Liver (tissue), 9 donors: ENCODE results near the gene ARID3C. TPM values are rescaled to one million over a fixed set of nuclear protein-coding genes. Genes with fewer than 3 reads are reported as not detected.

Source experiments
- DNase-seq: peaks from one replicate; pipeline ENCODE4 v3.0.0-alpha.2; 2017; ENCODE audit warnings: low spot score
- H3K27ac ChIP-seq, 2 donors: one replicate each; pipeline ENCODE4 v1.7.0; 2013; ENCODE audit warnings: inconsistent platforms in 2 of 2, low read length in 2 of 2, control low read depth in 1 of 2, low read depth in 1 of 2, mild to moderate bottlenecking in 1 of 2
- H3K27me3 ChIP-seq, 4 donors: one replicate each; pipeline versions ENCODE4 v1.6.1 to v1.7.0; 2013; ENCODE audit warnings: low read length in 3 of 4, inconsistent platforms in 1 of 4, mild to moderate bottlenecking in 1 of 4, moderate library complexity in 1 of 4; ENCODE audit not compliant: control insufficient read depth in 4 of 4, insufficient read depth in 4 of 4
- H3K36me3 ChIP-seq, 4 donors: one replicate each; pipeline versions ENCODE4 v1.6.1 to v1.7.0; 2013; ENCODE audit warnings: low read length in 3 of 4, mild to moderate bottlenecking in 3 of 4, low read depth in 1 of 4, moderate library complexity in 1 of 4; ENCODE audit not compliant: control insufficient read depth in 4 of 4, insufficient read depth in 3 of 4
- H3K4me1 ChIP-seq, 4 donors: one replicate each; pipeline versions ENCODE4 v1.6.1 to v1.7.0; 2013; ENCODE audit warnings: low read length in 3 of 4, mild to moderate bottlenecking in 3 of 4, moderate library complexity in 1 of 4; ENCODE audit not compliant: control insufficient read depth in 4 of 4, insufficient read depth in 4 of 4
- H3K4me3 ChIP-seq, 3 donors: one replicate each; pipeline versions ENCODE4 v1.6.1 to v1.7.0; 2013; ENCODE audit warnings: low read length in 3 of 3, control low read depth in 1 of 3, low read depth in 1 of 3, mild to moderate bottlenecking in 1 of 3
- H3K9ac ChIP-seq, 2 donors: one replicate each; pipeline ENCODE4 v1.7.0; 2013; ENCODE audit warnings: low read length in 2 of 2, mild to moderate bottlenecking in 2 of 2, moderate library complexity in 2 of 2, control low read depth in 1 of 2, low read depth in 1 of 2
- H3K9me3 ChIP-seq, 4 donors: one replicate each; pipeline versions ENCODE4 v1.6.1 to v1.7.0; 2013; ENCODE audit warnings: low read length in 3 of 4; ENCODE audit not compliant: control insufficient read depth in 4 of 4
- EGR1 ChIP-seq, 2 donors: IDR thresholded peaks; 2 replicates each; pipeline ENCODE4 v1.6.1; 2016 to 2018; ENCODE audit warnings: antibody characterized with exemption in 2 of 2, low read depth in 2 of 2
- FOXA1 ChIP-seq: IDR thresholded peaks from 2 replicates; pipeline ENCODE4 v1.6.1; 2016; ENCODE audit warnings: antibody characterized with exemption
- HNF4A ChIP-seq, 2 donors: conservative IDR thresholded peaks; 2 replicates each; pipeline ENCODE4 v1.6.1; 2016; ENCODE audit warnings: antibody characterized with exemption in 2 of 2, mild to moderate bottlenecking in 2 of 2
- HNF4G ChIP-seq: IDR thresholded peaks from 2 replicates; pipeline ENCODE4 v1.6.1; 2016; ENCODE audit warnings: antibody characterized with exemption
- JUND ChIP-seq, 2 donors: IDR thresholded peaks; 2 replicates each; pipeline ENCODE4 v1.6.1; 2016; ENCODE audit warnings: antibody characterized with exemption in 2 of 2
- NR2F2 ChIP-seq: IDR thresholded peaks from 2 replicates; pipeline ENCODE4 v1.6.1; 2016; ENCODE audit warnings: antibody characterized with exemption
- RAD21 ChIP-seq, 2 donors: IDR thresholded peaks; 2 replicates each; pipeline ENCODE4 v1.6.1; 2016; ENCODE audit warnings: antibody characterized with exemption in 2 of 2, mild to moderate bottlenecking in 2 of 2
- RXRA ChIP-seq, 2 donors: IDR thresholded peaks; 2 replicates each; pipeline ENCODE4 v1.6.1; 2017 to 2018; ENCODE audit warnings: antibody characterized with exemption in 2 of 2, mild to moderate bottlenecking in 1 of 2
- SP1 ChIP-seq: IDR thresholded peaks from 2 replicates; pipeline ENCODE4 v1.6.1; 2018; ENCODE audit warnings: antibody characterized with exemption, mild to moderate bottlenecking
- YY1 ChIP-seq: IDR thresholded peaks from 2 replicates; pipeline ENCODE4 v1.6.1; 2016; ENCODE audit warnings: antibody characterized with exemption, mild to moderate bottlenecking
- WGBS: extraction: QIAGEN DNeasy Blood & Tissue Kit; methylation state at CpG from one replicate; pipeline ENCODE4 v1.1.7; 2013; 5-methylcytosine and 5-hydroxymethylcytosine counted together
- polyA plus RNA-seq, 2 donors: library from polyadenylated mRNA; stranded (reverse) in 1 of 2; unstranded in 1 of 2; fragments of 200-250 nt in 1 of 2; fragments of >200 nt in 1 of 2; fragmentation: Nextera tagmentation in 1 of 2; extraction: Ambion mirVana in 1 of 2; gene quantifications; one replicate each; pipeline versions ENCODE4 v1.2.1 to v1.2.3, GENCODE V29; 2013 to 2015
- total RNA-seq, 2 donors: library from RNA; depleted of rRNA; stranded (reverse); fragments of >200 nt; gene quantifications; one replicate each; pipeline ENCODE4 v1.2.3, GENCODE V29; 2014
- TF ChIP-seq, protein P1 (sequence below): IDR thresholded peaks from 2 replicates; pipeline ENCODE4 v1.6.1; 2016; ENCODE audit warnings: antibody characterized with exemption, mild to moderate bottlenecking
- TF ChIP-seq, protein P2 (sequence below): IDR thresholded peaks from 2 replicates; pipeline ENCODE4 v1.6.1; 2016; ENCODE audit warnings: antibody characterized with exemption
- TF ChIP-seq, protein P3 (sequence below): IDR thresholded peaks from 2 replicates; pipeline ENCODE4 v1.6.1; 2016; ENCODE audit warnings: antibody characterized with exemption
- TF ChIP-seq, protein P4 (sequence below): IDR thresholded peaks from 2 replicates; pipeline ENCODE4 v1.6.1; 2016; ENCODE audit warnings: antibody characterized with exemption
- donor health status: healthy.
- donor health status: healthy.
- donor health status: healthy.
- donor health status: healthy.
- donor health status: healthy.

ARID3C gene
- total and polyA plus RNA-seq, 4 donors: 0.58 to 2.6 (median 1.7) TPM

DNA sequence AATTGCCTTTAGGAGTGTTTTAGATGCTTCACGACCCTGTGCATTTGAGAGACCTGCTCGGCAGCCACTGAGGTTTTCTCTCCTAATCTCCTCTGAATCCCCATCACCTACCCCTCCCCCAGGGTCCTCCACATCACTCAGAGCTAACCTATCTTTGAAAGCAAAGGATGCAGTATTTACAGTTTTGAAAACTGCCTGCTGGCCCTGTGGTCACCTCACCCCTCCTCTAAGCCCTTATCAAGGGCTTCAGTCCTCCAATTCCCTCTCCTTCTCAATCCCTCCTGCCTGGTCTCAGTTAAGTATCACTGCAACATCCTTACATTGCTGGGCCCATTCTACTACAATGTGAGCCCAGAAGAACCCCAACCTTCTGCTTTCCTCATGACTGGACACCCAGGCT is 21.5 kb downstream of the ARID3C start (continued):
- TF ChIP-seq, protein P1, sequence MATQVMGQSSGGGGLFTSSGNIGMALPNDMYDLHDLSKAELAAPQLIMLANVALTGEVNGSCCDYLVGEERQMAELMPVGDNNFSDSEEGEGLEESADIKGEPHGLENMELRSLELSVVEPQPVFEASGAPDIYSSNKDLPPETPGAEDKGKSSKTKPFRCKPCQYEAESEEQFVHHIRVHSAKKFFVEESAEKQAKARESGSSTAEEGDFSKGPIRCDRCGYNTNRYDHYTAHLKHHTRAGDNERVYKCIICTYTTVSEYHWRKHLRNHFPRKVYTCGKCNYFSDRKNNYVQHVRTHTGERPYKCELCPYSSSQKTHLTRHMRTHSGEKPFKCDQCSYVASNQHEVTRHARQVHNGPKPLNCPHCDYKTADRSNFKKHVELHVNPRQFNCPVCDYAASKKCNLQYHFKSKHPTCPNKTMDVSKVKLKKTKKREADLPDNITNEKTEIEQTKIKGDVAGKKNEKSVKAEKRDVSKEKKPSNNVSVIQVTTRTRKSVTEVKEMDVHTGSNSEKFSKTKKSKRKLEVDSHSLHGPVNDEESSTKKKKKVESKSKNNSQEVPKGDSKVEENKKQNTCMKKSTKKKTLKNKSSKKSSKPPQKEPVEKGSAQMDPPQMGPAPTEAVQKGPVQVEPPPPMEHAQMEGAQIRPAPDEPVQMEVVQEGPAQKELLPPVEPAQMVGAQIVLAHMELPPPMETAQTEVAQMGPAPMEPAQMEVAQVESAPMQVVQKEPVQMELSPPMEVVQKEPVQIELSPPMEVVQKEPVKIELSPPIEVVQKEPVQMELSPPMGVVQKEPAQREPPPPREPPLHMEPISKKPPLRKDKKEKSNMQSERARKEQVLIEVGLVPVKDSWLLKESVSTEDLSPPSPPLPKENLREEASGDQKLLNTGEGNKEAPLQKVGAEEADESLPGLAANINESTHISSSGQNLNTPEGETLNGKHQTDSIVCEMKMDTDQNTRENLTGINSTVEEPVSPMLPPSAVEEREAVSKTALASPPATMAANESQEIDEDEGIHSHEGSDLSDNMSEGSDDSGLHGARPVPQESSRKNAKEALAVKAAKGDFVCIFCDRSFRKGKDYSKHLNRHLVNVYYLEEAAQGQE: no peak
- TF ChIP-seq JUND (IDR thresholded peaks at IDR 0.05): no peak
- no peak for TF ChIP-seq EGR1 (IDR thresholded peaks at IDR 0.05; ENCODE audit: low read depth in 2 of 2)
- TF ChIP-seq, protein P2, sequence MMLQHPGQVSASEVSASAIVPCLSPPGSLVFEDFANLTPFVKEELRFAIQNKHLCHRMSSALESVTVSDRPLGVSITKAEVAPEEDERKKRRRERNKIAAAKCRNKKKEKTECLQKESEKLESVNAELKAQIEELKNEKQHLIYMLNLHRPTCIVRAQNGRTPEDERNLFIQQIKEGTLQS: no peak

DNA sequence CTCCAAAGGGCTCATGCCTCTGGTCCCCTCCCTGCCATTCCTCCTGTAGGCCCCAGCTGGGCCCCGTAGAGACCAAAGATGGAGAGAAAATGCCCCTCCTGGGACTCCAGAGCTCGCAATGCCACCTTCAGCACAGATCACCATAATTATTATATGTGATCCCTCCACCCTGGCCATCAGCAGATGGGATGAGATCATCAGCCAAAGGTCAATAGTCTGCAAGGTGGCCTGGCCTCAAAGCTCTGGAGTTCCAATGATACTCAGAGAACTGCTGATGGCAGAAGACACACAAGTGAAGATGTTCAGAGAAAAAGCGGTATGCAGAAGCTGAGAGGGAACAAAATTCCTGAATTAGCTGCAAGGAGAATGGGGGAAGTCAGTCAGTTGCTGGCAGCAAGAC is 22.0 kb downstream of the ARID3C start:
- no peaks in the 10 kb centered on the region for H3K36me3 ChIP-seq
- no peaks in the 10 kb centered on the region for H3K9me3 ChIP-seq
- peak overlapping the region; percentile 22 to 60 for H3K27ac ChIP-seq
- WGBS: 75% methylated on average over 3 of the region's 3 CpGs
- no peak for DNase-seq
- no peak overlapping the region for H3K4me3 ChIP-seq
- H3K27me3 ChIP-seq: no peaks in the 10 kb centered on the region
- TF ChIP-seq FOXA1 (no peak), RXRA (IDR thresholded peaks at IDR 0.05) (peak; percentile 47 to 57), YY1 (peak; percentile 29), HNF4G (peak; percentile 25), SP1 (peak; percentile 38), HNF4A (conservative IDR thresholded peaks at IDR 0.05) (peak; percentile 82 to 90), RAD21 (IDR thresholded peaks at IDR 0.05) (no peak), JUND (IDR thresholded peaks at IDR 0.05) (peak; percentile 96 to 98)
- TF ChIP-seq, protein P2: peak; percentile 95
- TF ChIP-seq, protein P3, sequence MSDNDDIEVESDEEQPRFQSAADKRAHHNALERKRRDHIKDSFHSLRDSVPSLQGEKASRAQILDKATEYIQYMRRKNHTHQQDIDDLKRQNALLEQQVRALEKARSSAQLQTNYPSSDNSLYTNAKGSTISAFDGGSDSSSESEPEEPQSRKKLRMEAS: no peak
- no peak overlapping the region for H3K9ac ChIP-seq
- H3K4me1 ChIP-seq: peaks cover 10 to 19% (median 17%) of the 10 kb centered on the region in 4 donors

DNA sequence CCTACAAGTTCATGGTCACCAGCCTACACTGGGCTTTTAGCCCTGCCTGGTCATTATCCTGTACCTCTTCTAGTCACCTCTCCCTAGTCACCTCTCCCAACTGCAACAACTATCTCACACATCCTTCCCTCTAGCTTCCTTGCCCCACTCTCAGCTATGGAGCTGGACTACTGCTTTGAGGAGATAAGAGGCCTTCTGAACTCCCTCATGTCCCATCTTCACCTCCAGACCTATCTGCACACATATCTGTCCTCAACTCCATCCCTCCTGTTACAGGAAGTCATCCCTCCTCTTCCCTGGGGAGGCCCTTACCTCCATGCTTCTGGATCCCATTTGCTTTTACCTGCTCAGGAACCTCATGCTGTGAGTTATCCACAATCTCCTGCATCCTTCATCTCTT is 22.7 kb downstream of the ARID3C start:
- Histone ChIP-seq H3K27ac (peak overlapping the region in 1 of 2 donors; percentile 60), H3K36me3 (no peaks in the 10 kb centered on the region), H3K9ac (no peak overlapping the region), H3K9me3 (no peaks in the 10 kb centered on the region), H3K27me3 (no peaks in the 10 kb centered on the region), H3K4me3 (no peak overlapping the region), H3K4me1 (peaks cover 10 to 16% (median 14%) of the 10 kb centered on the region in 4 donors)
- TF ChIP-seq NR2F2 (no peak), YY1 (no peak), JUND (IDR thresholded peaks at IDR 0.05) (no peak)
- TF ChIP-seq, protein P4, sequence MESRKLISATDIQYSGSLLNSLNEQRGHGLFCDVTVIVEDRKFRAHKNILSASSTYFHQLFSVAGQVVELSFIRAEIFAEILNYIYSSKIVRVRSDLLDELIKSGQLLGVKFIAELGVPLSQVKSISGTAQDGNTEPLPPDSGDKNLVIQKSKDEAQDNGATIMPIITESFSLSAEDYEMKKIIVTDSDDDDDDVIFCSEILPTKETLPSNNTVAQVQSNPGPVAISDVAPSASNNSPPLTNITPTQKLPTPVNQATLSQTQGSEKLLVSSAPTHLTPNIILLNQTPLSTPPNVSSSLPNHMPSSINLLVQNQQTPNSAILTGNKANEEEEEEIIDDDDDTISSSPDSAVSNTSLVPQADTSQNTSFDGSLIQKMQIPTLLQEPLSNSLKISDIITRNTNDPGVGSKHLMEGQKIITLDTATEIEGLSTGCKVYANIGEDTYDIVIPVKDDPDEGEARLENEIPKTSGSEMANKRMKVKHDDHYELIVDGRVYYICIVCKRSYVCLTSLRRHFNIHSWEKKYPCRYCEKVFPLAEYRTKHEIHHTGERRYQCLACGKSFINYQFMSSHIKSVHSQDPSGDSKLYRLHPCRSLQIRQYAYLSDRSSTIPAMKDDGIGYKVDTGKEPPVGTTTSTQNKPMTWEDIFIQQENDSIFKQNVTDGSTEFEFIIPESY: no peak
- no peak for DNase-seq
